ENCODE measurements around the gene CORO6.

GRCh38 chr17:29624586-29624985, 1.9 kb upstream of the CORO6 start:
- TF ChIP-seq CTCF (IDR thresholded peaks at IDR 0.05) = no peak
- no peak for TF ChIP-seq POLR2A (IDR thresholded peaks at IDR 0.05)
- TF ChIP-seq POLR2AphosphoS5 (IDR thresholded peaks at IDR 0.05) = no peak

All from breast epithelium (tissue), 3 donors.